Amniotic epithelial cell (primary cell): ENCODE data around the gene RBM44.

Experiments
- DNase-seq: peaks from one replicate; pipeline ENCODE4 v3.0.0-alpha.2; 2010; ENCODE audit warnings: low read depth

The RBM44 gene

GRCh38 chr2:237886685-237887481 is 88.3 kb downstream of the RBM44 start:
- DNase-seq, result peak; percentile 96

GRCh38 chr2:237888389-237888788 is 89.8 kb downstream of the RBM44 start:
- DNase-seq, result peak; percentile 77

GRCh38 chr2:237889016-237889415 is 90.4 kb downstream of the RBM44 start:
- DNase-seq, result no peak

- no peak for DNase-seq
Observed at GRCh38 chr2:237889811-237890210, 91.2 kb downstream of the RBM44 start.
